DOHH2 (cell line): Measurements from ENCODE around the gene AIG1.

Experiments
- H3F3A ChIP-seq: fragments of 200-600 bp; sonication (generic), shearing (Covaris generic); 2 replicates; pipeline ENCODE4 v1.6.0; 2016; ENCODE audit warnings: antibody characterized with exemption, mild to moderate bottlenecking; ENCODE audit not compliant: control insufficient read depth, insufficient read depth
- H3K27ac ChIP-seq: fragments of 200-600 bp; sonication (generic); 2 replicates; pipeline ENCODE4 v1.5.1; 2014; ENCODE audit warnings: low read depth, mild to moderate bottlenecking, low read length, moderate library complexity
- H3K27me3 ChIP-seq: fragments of 200-600 bp; sonication (generic); 2 replicates; pipeline ENCODE4 v1.6.1; 2014; ENCODE audit warnings: mild to moderate bottlenecking, low read length, mixed read lengths; ENCODE audit not compliant: control insufficient read depth
- H3K36me3 ChIP-seq: fragments of 200-600 bp; sonication (generic); 2 replicates; pipeline ENCODE4 v1.6.1; 2014; ENCODE audit warnings: mild to moderate bottlenecking, low read length, moderate library complexity, mixed read lengths; ENCODE audit not compliant: control insufficient read depth
- H3K4me1 ChIP-seq: fragments of 200-600 bp; sonication (generic); 2 replicates; pipeline ENCODE4 v1.6.1; 2014; ENCODE audit warnings: mild to moderate bottlenecking, low read length, mixed read lengths; ENCODE audit not compliant: control insufficient read depth
- H3K4me2 ChIP-seq: fragments of 200-600 bp; sonication (generic); 2 replicates; pipeline ENCODE4 v1.6.0; 2014; ENCODE audit warnings: mild to moderate bottlenecking, low read length, moderate library complexity
- H3K4me3 ChIP-seq: fragments of 200-600 bp; sonication (generic); 2 replicates; pipeline ENCODE4 v1.5.1; 2014; ENCODE audit warnings: mild to moderate bottlenecking, low read length, mixed read lengths
- H3K79me2 ChIP-seq: fragments of 200-600 bp; sonication (generic); 2 replicates; pipeline ENCODE4 v1.6.1; 2014; ENCODE audit warnings: mild to moderate bottlenecking, low read length, mixed read lengths; ENCODE audit not compliant: control insufficient read depth
- H3K9me2 ChIP-seq: fragments of 200-600 bp; sonication (generic); replicated peaks from 2 replicates; pipeline ENCODE4 v1.6.1; 2014; ENCODE audit warnings: mild to moderate bottlenecking, low read length, mixed read lengths; ENCODE audit not compliant: control insufficient read depth
- H3K9me3 ChIP-seq: fragments of 200-600 bp; sonication (generic); 2 replicates; pipeline ENCODE4 v1.6.1; 2014; ENCODE audit warnings: antibody characterized with exemption, low read length, mixed read lengths; ENCODE audit not compliant: control insufficient read depth, insufficient read depth
- H4K20me1 ChIP-seq: fragments of 200-600 bp; sonication (generic); 2 replicates; pipeline ENCODE4 v1.6.0; 2014; ENCODE audit warnings: low read depth, mild to moderate bottlenecking, antibody characterized with exemption, low read length, moderate library complexity; ENCODE audit not compliant: control insufficient read depth, insufficient read depth
- EZH2phosphoT487 ChIP-seq: fragments of 200-600 bp; sonication (generic); IDR thresholded peaks from 2 replicates; pipeline ENCODE4 v1.6.1; 2017; ENCODE audit warnings: borderline replicate concordance, mild to moderate bottlenecking, antibody characterized with exemption, low read length, moderate library complexity, mixed read lengths
- TF ChIP-seq, protein P1 (sequence below): fragments of 200-600 bp; sonication (generic); IDR thresholded peaks from one replicate; pipeline ENCODE4 v1.5.1; 2014; ENCODE audit warnings: antibody characterized with exemption, mild to moderate bottlenecking, low read depth, low read length; ENCODE audit not compliant: poor library complexity, severe bottlenecking

Gene AIG1

DNA sequence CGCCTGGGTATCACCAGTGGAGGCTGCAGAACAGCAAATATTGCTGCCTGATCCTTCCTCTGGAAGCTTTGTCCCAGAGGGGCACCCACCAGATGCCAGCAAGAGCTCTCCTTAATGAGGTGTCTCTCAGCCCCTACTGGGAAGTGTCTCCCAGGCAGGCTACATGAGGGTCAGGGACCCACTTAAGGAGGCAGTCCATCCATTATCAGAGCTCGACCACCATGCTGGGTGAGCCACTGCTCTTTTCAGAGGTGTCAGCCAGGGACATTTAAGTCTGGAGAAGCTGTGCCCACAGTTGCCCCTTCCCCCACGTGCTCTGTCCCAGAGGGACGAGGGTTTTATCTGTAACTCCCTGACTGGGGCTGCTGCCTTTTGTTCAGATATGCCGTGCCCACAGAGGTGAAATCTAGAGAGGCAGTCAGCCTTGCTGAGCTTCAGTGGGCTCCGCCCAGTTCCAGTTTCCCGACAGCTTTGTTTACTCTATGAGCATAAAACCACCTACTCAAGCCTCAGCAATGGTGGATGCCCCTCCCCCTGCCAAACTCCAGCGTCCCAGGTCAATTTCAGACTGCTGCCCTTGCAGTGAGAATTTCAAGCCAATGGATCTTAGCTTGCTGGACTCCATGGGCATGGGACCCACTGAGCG, 25.9 kb upstream of the AIG1 start:
- Histone ChIP-seq H3K4me2 (no peak overlapping the region), H3K9me2 (no peaks in the 10 kb centered on the region), H3K4me1 (no peaks in the 10 kb centered on the region), H3F3A (no peaks in the 10 kb centered on the region), H4K20me1 (no peaks in the 10 kb centered on the region), H3K27me3 (peaks cover 3% of the 10 kb centered on the region; the same call in 1 of the 2 replicates), H3K79me2 (no peaks in the 10 kb centered on the region), H3K9me3 (no peaks in the 10 kb centered on the region), H3K36me3 (no peaks in the 10 kb centered on the region), H3K27ac (no peak overlapping the region), H3K4me3 (no peak overlapping the region)
- TF ChIP-seq, protein P1, sequence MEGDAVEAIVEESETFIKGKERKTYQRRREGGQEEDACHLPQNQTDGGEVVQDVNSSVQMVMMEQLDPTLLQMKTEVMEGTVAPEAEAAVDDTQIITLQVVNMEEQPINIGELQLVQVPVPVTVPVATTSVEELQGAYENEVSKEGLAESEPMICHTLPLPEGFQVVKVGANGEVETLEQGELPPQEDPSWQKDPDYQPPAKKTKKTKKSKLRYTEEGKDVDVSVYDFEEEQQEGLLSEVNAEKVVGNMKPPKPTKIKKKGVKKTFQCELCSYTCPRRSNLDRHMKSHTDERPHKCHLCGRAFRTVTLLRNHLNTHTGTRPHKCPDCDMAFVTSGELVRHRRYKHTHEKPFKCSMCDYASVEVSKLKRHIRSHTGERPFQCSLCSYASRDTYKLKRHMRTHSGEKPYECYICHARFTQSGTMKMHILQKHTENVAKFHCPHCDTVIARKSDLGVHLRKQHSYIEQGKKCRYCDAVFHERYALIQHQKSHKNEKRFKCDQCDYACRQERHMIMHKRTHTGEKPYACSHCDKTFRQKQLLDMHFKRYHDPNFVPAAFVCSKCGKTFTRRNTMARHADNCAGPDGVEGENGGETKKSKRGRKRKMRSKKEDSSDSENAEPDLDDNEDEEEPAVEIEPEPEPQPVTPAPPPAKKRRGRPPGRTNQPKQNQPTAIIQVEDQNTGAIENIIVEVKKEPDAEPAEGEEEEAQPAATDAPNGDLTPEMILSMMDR, result no peak
- no peak for TF ChIP-seq EZH2phosphoT487

DNA sequence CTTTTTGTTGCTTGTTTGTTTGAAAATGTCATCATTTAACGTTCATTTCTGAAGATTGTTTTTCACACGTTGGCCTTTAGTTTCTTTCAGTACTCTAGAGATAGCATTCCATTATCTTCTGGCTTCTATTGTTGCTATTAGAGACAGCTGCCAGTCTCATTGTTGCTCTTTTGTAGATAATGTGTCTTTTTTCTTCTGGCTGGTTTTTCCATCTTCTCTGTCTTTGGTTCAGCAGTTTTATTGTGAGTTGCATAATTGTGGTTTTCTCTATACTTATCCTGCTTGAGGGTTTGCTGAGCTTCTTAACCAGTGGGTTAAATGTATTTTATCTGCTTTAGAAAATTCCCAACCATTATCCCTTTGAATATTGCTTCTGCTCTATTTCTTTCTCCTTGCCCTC, 23.2 kb upstream of the AIG1 start:
- Histone ChIP-seq H3K9me3 (no peaks in the 10 kb centered on the region), H3K79me2 (no peaks in the 10 kb centered on the region), H3K9me2 (no peaks in the 10 kb centered on the region), H4K20me1 (no peaks in the 10 kb centered on the region), H3K4me3 (no peak overlapping the region), H3K27me3 (peaks cover 7% of the 10 kb centered on the region; the same call in 1 of the 2 replicates), H3K36me3 (no peaks in the 10 kb centered on the region), H3F3A (no peaks in the 10 kb centered on the region), H3K4me2 (no peak overlapping the region), H3K4me1 (no peaks in the 10 kb centered on the region), H3K27ac (no peak overlapping the region)
- TF ChIP-seq EZH2phosphoT487, result no peak
- TF ChIP-seq, protein P1, result no peak

DNA sequence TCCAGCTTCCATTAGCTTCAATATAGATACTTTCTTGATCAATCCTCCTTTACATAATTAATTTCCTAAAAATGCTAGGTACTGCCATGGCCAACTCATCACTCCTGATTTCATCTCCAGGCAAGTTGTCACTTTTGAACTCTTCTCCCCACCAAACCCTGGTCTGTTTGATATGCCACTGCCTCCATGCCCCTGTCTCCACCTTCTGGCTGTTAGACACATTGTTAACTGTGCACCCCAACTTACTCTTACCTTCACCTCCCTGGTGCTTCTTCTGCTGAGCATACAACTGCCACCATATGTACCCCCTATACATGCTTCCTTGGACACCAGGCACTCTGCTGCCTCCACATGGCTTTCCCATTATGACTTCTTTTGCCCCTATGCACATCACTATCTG, 21.9 kb upstream of the AIG1 start:
- Histone ChIP-seq H3K27me3 (peaks cover 7% of the 10 kb centered on the region; the same call in 1 of the 2 replicates), H3K36me3 (no peaks in the 10 kb centered on the region), H4K20me1 (no peaks in the 10 kb centered on the region), H3K4me3 (no peak overlapping the region), H3K27ac (no peak overlapping the region), H3K9me2 (no peaks in the 10 kb centered on the region), H3K79me2 (no peaks in the 10 kb centered on the region), H3K4me1 (no peaks in the 10 kb centered on the region), H3K4me2 (no peak overlapping the region), H3K9me3 (no peaks in the 10 kb centered on the region), H3F3A (no peaks in the 10 kb centered on the region)
- TF ChIP-seq EZH2phosphoT487, result no peak
- TF ChIP-seq, protein P1, result peak; percentile 22

DNA sequence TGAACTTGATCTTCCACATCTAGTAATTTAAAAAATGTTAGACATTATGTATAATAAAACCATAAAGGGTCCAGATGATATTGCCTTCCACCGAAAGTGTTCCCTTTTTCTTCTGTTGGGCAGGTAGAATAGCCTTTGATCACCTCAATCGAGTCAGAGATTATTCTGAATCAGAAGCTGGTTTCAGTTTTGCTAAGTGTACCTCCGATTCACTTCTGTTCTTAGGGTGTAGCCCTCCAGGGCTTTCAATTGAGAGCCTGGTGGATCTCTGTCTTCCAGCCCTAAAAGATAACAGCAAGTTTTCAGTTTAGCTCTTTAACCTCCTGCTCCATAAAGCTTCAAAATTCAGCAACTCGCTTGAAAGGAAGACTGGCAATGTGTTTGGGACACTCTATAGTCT, 21.1 kb upstream of the AIG1 start:
- Histone ChIP-seq H3K79me2 (no peaks in the 10 kb centered on the region), H3K4me2 (no peak overlapping the region), H3K9me3 (no peaks in the 10 kb centered on the region), H3K9me2 (no peaks in the 10 kb centered on the region), H3K27ac (no peak overlapping the region), H3F3A (no peaks in the 10 kb centered on the region), H3K27me3 (peaks cover 7% of the 10 kb centered on the region; the same call in 1 of the 2 replicates), H3K36me3 (no peaks in the 10 kb centered on the region), H3K4me3 (no peak overlapping the region), H3K4me1 (no peaks in the 10 kb centered on the region), H4K20me1 (no peaks in the 10 kb centered on the region)
- TF ChIP-seq, protein P1, result no peak
- no peak for TF ChIP-seq EZH2phosphoT487
